Spleen (tissue), 7 donors: ENCODE measurements around the gene PDCD1.
"Not testable (repeated sequence)": the region's sequence is repeated elsewhere in the genome, so short reads cannot be mapped to it uniquely, and the experiment has no call there.

Experiments used
- CTCF ChIP-seq, 11 experiments: fragments of 200-600 bp in 7 of 11; fragments of 450-650 bp in 4 of 11; sonication (generic) in 4 of 11; IDR thresholded peaks in 8 of 11; conservative IDR thresholded peaks in 3 of 11; 1 replicate in 7 of 11; 2 replicates in 4 of 11; pipeline versions ENCODE4 v1.4.0 to v1.8.0; 2016 to 2021; ENCODE audit warnings: antibody characterized with exemption in 11 of 11, inconsistent platforms in 4 of 11, mild to moderate bottlenecking in 1 of 11
- POLR2A ChIP-seq, 3 donors: fragments of 450-650 bp; IDR thresholded peaks; one replicate each; pipeline ENCODE4 v1.5.1; 2017; ENCODE audit warnings: antibody characterized with exemption in 3 of 3, mild to moderate bottlenecking in 1 of 3
- POLR2AphosphoS5 ChIP-seq, 3 donors: sonication (generic); formaldehyde crosslinking; IDR thresholded peaks; one replicate each; pipeline ENCODE4 v1.5.1; 2017; ENCODE audit warnings: antibody characterized with exemption in 3 of 3
- donor health status: DM: no; HTN: no; CAD: no; lungs with moderate emphysema.
- donor health status: DM: no; HTN: no; CAD: no.
- donor health status: DM: no; HTN: no; CAD: no.

- not testable (repeated sequence) for TF ChIP-seq POLR2A (IDR thresholded peaks at IDR 0.05); CTCF (IDR thresholded peaks at IDR 0.05 in 8 of 11, conservative IDR thresholded peaks at IDR 0.05 in 3 of 11); POLR2AphosphoS5 (IDR thresholded peaks at IDR 0.05)
Measured at GRCh38 chr2:241833756-241834526, 24.8 kb downstream of the PDCD1 start.
